GM12878 (cell line): ENCODE results near the gene RXFP4. TPM values are rescaled to one million over a fixed set of nuclear protein-coding genes. Genes with fewer than 3 reads are reported as not detected.

ENCODE experiments used
- ATAC-seq: fragments of 200-7000 bp; cut with Tn5 transposase; 3 replicates; pipeline ENCODE4 v1.9.1; 2020; ENCODE audit warnings: mild to moderate bottlenecking, moderate library complexity
- BruUV-seq: library from RNA; stranded (reverse); fragments of 400-500 nt; replicated peaks from 2 replicates; lab custom pipeline; 2021; lab: Mats Ljungman, UMichigan
- CTCF ChIA-PET: fragments of 300-600 bp; sonication (Branson Sonifier 250); formaldehyde crosslinking; extraction: SDS; loops from one replicate; lab custom pipeline; 2021; ENCODE audit warnings: inconsistent platforms; lab: Yijun Ruan, JAX
- POLR2A ChIA-PET: fragments of 350-600 bp; formaldehyde crosslinking; extraction: SDS; loops from one replicate; lab custom pipeline; 2021; ENCODE audit warnings: inconsistent platforms; lab: Charles Lee
- RAD21 ChIA-PET: fragments of 300-600 bp; sonication (Branson Sonifier 250); formaldehyde crosslinking; loops from one replicate; lab custom pipeline; 2023; ENCODE audit warnings: antibody characterized with exemption; ENCODE audit not compliant: unreplicated experiment; lab: Charles Lee
- SMC1A ChIA-PET: fragments of 300-600 bp; sonication (Branson Sonifier 250); formaldehyde crosslinking; loops from one replicate; lab custom pipeline; 2023; ENCODE audit not compliant: unreplicated experiment, uncharacterized antibody; lab: Charles Lee
- DNase-seq: peaks from one replicate; pipeline ENCODE4 v3.0.0-alpha.2; 2011; ENCODE audit warnings: low read depth, low spot score
- FAIRE-seq: peaks from 3 replicates; lab custom pipeline; 2011; peaks lifted over from hg19 to GRCh38; lab: Jason Lieb, UNC
- H2AFZ ChIP-seq: 2 replicates; pipeline ENCODE4 v1.6.0; 2011; ENCODE audit warnings: low read depth, low read length, control low read depth; ENCODE audit not compliant: control insufficient read depth
- H3K27ac ChIP-seq: 2 replicates; pipeline ENCODE4 v1.5.1; 2011; ENCODE audit warnings: control low read depth; ENCODE audit not compliant: control insufficient read depth, insufficient read depth
- H3K27me3 ChIP-seq, 2 experiments: replicated peaks in 1 of 2; 2 replicates each; pipeline versions ENCODE4 v1.6.0 to v1.6.1; 2011; ENCODE audit warnings: low read length in 1 of 2; ENCODE audit not compliant: control insufficient read depth in 2 of 2, insufficient read depth in 2 of 2
- H3K36me3 ChIP-seq, 2 experiments: 2 replicates each; pipeline ENCODE4 v1.5.1; 2011; ENCODE audit warnings: low read length in 1 of 2; ENCODE audit not compliant: control insufficient read depth in 2 of 2, insufficient read depth in 2 of 2
- H3K4me1 ChIP-seq: 2 replicates; pipeline ENCODE4 v1.6.1; 2011; ENCODE audit warnings: mild to moderate bottlenecking, low read length, moderate library complexity, mixed read lengths; ENCODE audit not compliant: control insufficient read depth, insufficient read depth
- H3K4me2 ChIP-seq: 2 replicates; pipeline ENCODE4 v1.6.0; 2011; ENCODE audit warnings: control low read depth; ENCODE audit not compliant: control insufficient read depth, insufficient read depth
- H3K4me3 ChIP-seq: fragments of 200-600 bp; sonication (generic); 2 replicates; pipeline ENCODE4 v1.5.1; 2016
- H3K79me2 ChIP-seq: 2 replicates; pipeline ENCODE4 v1.6.0; 2011; ENCODE audit warnings: low read length; ENCODE audit not compliant: control insufficient read depth, insufficient read depth
- H3K9ac ChIP-seq: 2 replicates; pipeline ENCODE4 v1.8.0; 2011; ENCODE audit warnings: low read length, control low read depth, mixed read lengths; ENCODE audit not compliant: control insufficient read depth, insufficient read depth
- H3K9me3 ChIP-seq: replicated peaks from 3 replicates; pipeline ENCODE4 v1.5.1; 2011; ENCODE audit warnings: mild to moderate bottlenecking, low read length; ENCODE audit not compliant: control insufficient read depth, insufficient read depth
- H4K20me1 ChIP-seq: 2 replicates; pipeline ENCODE4 v1.6.0; 2011; ENCODE audit not compliant: control insufficient read depth, insufficient read depth
- CHD2 ChIP-seq: IDR thresholded peaks from 2 replicates; pipeline ENCODE4 v1.6.1; 2011; ENCODE audit warnings: low read depth, low read length, improper control_type of control experiment, borderline replicate concordance
- CHD4 ChIP-seq: fragments of 200-600 bp; sonication (generic); IDR thresholded peaks from 2 replicates; pipeline ENCODE4 v1.6.1; 2016; ENCODE audit warnings: mild to moderate bottlenecking
- DPF2 ChIP-seq: fragments of 450-650 bp; IDR thresholded peaks from 2 replicates; pipeline ENCODE4 v1.6.1; 2017; ENCODE audit warnings: mild to moderate bottlenecking
- EED ChIP-seq: sonication (generic); IDR thresholded peaks from 2 replicates; pipeline ENCODE4 v1.6.1; 2016; ENCODE audit warnings: antibody characterized with exemption, low read depth
- IKZF1 ChIP-seq: fragments of 450-650 bp; conservative IDR thresholded peaks from 2 replicates; pipeline ENCODE4 v1.6.1; 2017; ENCODE audit warnings: antibody characterized with exemption, mild to moderate bottlenecking
- POLR2A ChIP-seq: IDR thresholded peaks from 2 replicates; pipeline ENCODE4 v1.6.1; 2011; ENCODE audit warnings: low read depth, mild to moderate bottlenecking, low read length
- RBBP5 ChIP-seq: fragments of 200-600 bp; sonication (generic); conservative IDR thresholded peaks from 2 replicates; pipeline ENCODE4 v1.6.1; 2016
- SMAD5 ChIP-seq: IDR thresholded peaks from 2 replicates; pipeline ENCODE4 v1.6.1; 2016; ENCODE audit warnings: antibody characterized with exemption, low read depth
- WRNIP1 ChIP-seq: IDR thresholded peaks from 2 replicates; pipeline ENCODE4 v1.6.1; 2011; ENCODE audit warnings: low read depth, low read length, improper control_type of control experiment, borderline replicate concordance
- ZNF207 ChIP-seq: fragments of 450-650 bp; IDR thresholded peaks from 2 replicates; pipeline ENCODE4 v1.6.1; 2014; ENCODE audit warnings: antibody characterized with exemption, mild to moderate bottlenecking, borderline replicate concordance
- WGBS: methylation state at CpG from one replicate; pipeline ENCODE4 v1.1.6; 2016; ENCODE audit warnings: low lambda C conversion rate; ENCODE audit not compliant: insufficient replicate concordance, insufficient coverage; ENCODE audit errors: missing lambda C conversion rate; 5-methylcytosine and 5-hydroxymethylcytosine counted together
- in situ Hi-C: fragments of 300-500 bp; cut with MboI; formaldehyde crosslinking; loops from 9 replicates; pipeline ENCODE4 v1.14.3; 2018; ENCODE audit warnings: mixed read lengths
- intact Hi-C: fragments of 100-400 bp; cut with micrococcal nuclease; formaldehyde crosslinking; loops from one replicate; pipeline ENCODE4 v1.14.2; 2022; ENCODE audit not compliant: unreplicated experiment
- polyA plus RNA-seq, 11 experiments: library from polyadenylated mRNA; depleted of rRNA in 4 of 11; unstranded in 6 of 11; stranded (reverse) in 5 of 11; fragments of >200 nt; fragmentation: Nextera tagmentation in 4 of 11; fragmentation: Illumina TruSeq in 1 of 11; extraction: Ambion mirVana in 4 of 11; extraction: Trizol in 1 of 11; gene quantifications; 1 replicate in 1 of 11; 2 replicates in 10 of 11; pipeline versions ENCODE4 v1.2.1 to v1.2.3, GENCODE V29; 2011 to 2016; ENCODE audit warnings: inconsistent platforms in 2 of 11, missing spikeins in 2 of 11, low read depth in 1 of 11
- total RNA-seq, 4 experiments: library from RNA; depleted of rRNA in 3 of 4; stranded (reverse); fragments of >200 nt in 3 of 4; fragmentation: Illumina TruSeq in 1 of 4; extraction: Trizol in 1 of 4; gene quantifications; 2 replicates each; pipeline versions ENCODE4 v1.2.1 to v1.2.3, GENCODE V29; 2013 to 2021
- TF ChIP-seq, protein P1 (sequence below): IDR thresholded peaks from 2 replicates; pipeline ENCODE4 v1.6.1; 2011; ENCODE audit warnings: low read depth, mild to moderate bottlenecking, low read length, moderate library complexity, borderline replicate concordance; ENCODE audit errors: extremely low read depth
- TF ChIP-seq, protein P2 (sequence below): fragments of 450-650 bp; formaldehyde crosslinking; IDR thresholded peaks from 2 replicates; pipeline ENCODE4 v1.4.0; 2020; ENCODE audit warnings: mild to moderate bottlenecking, moderate library complexity
- TF ChIP-seq, protein P3 (sequence below): IDR thresholded peaks from 2 replicates; pipeline ENCODE4 v1.6.1; 2011; ENCODE audit warnings: mild to moderate bottlenecking, low read depth, low read length, moderate library complexity; ENCODE audit not compliant: insufficient replicate concordance
- TF ChIP-seq, protein P4 (sequence below): fragments of 450-650 bp; IDR thresholded peaks from 2 replicates; pipeline ENCODE4 v1.6.1; 2016; ENCODE audit warnings: mild to moderate bottlenecking
- TF ChIP-seq, protein P5 (sequence below): fragments of 450-650 bp; IDR thresholded peaks from 2 replicates; pipeline ENCODE4 v1.6.1; 2017; ENCODE audit warnings: borderline replicate concordance

Gene RXFP4
- total and polyA plus RNA-seq, 10 of the 15 experiments (the other 5 are each of a cell fraction or from before 2014, with no cell fraction given), result 0.10 to 0.40 (median 0.39) TPM; not detected in 7

DNA sequence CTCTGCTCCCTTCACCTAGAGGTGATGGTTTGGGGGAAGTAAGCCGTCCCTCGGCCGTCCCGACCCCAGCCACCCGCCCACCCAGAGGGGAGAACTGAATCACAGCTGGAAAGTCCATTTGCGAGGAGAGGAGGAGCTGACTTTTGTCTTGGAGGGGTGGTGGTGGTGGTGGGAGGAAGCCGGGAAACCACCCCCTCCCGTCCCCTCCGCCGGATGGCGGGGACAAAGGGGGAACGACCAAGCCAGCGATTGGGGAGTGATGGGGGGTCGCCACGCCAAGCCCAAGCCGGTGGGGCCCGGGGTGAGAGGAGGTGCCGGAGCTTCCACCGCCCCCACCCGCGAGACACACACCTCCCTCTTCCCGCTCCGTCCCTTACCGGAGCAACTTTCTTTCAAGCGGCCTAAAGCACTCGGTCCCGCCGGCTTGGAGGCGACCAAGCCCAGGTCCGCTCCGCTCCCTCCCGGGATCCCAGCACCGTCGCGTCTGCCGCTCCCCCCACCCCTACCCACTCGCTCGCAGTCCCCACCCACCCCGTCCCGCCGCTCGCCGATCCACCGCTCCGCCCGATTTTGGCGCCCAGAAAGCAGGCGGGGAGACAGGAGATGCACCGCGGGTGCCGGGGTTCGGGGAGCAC is 36.4 kb downstream of the RXFP4 start:
- in situ Hi-C loops, result no loop called here
- Histone ChIP-seq H2AFZ (peak overlapping the region; percentile 30; the same call in 1 of the 2 replicates), H3K36me3 (peaks cover 0 to 2% of the 10 kb centered on the region in 2 experiments; a peak in 1 of 4 replicates), H3K4me2 (peak overlapping the region; percentile 86), H3K9me3 (no peaks in the 10 kb centered on the region), H4K20me1 (peaks cover 4% of the 10 kb centered on the region; the same call in 1 of the 2 replicates), H3K4me3 (peak overlapping the region; percentile 100), H3K9ac (peak overlapping the region; percentile 95), H3K27me3 (no peaks in the 10 kb centered on the region), H3K79me2 (peaks cover 88% of the 10 kb centered on the region), H3K4me1 (peaks cover 25% of the 10 kb centered on the region), H3K27ac (peak overlapping the region; percentile 97)
- SMC1A ChIA-PET, result interaction anchor here (1.2 to 16.7 kb wide), 14 partner anchors 8 to 447 kb away, joined by 3 to 229 read pairs (median 8); partner anchors contain the start of genes KHDC4, RXFP4 and SYT11
- POLR2A ChIA-PET, result interaction anchor here (0.6 to 14.9 kb wide), 13 partner anchors 10 to 148 kb away, joined by 3 to 273 read pairs (median 15); partner anchors contain the start of genes GON4L, KHDC4, RXFP4 and SYT11
- WGBS, result 1% methylated on average over 28 of the region's 52 CpGs
- CTCF ChIA-PET, result interaction anchor here (0.7 to 14.7 kb wide), 16 partner anchors 10 to 89 kb away, joined by 3 to 227 read pairs (median 6); partner anchors contain the start of genes KHDC4 and RXFP4
- RAD21 ChIA-PET, result interaction anchor here (0.6 to 14.4 kb wide), 18 partner anchors 10 to 174 kb away, joined by 3 to 214 read pairs (median 6); partner anchors contain the start of genes KHDC4, RXFP4 and SYT11
- FAIRE-seq, result no peak
- BruUV-seq, result no TSS peak
- DNase-seq, result no peak
- peak; percentile 15 for ATAC-seq
- intact Hi-C loops, result loop anchor here (2.0 to 5.0 kb wide), 4 partner anchors 19 to 74 kb away; partner anchors contain the start of genes LAMTOR2 and UBQLN4
- TF ChIP-seq POLR2A (no peak), SMAD5 (no peak; the same call in 1 of the 2 replicates), WRNIP1 (no peak), CHD2 (no peak), RBBP5 (no peak), IKZF1 (peak; percentile 66), DPF2 (0 out of 2 replicates have a peak, but pooled peaks have one; percentile 48), ZNF207 (no peak), EED (peak; percentile 41; the same call in 1 of the 2 replicates), CHD4 (no peak)
- TF ChIP-seq, protein P1, sequence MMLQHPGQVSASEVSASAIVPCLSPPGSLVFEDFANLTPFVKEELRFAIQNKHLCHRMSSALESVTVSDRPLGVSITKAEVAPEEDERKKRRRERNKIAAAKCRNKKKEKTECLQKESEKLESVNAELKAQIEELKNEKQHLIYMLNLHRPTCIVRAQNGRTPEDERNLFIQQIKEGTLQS, result no peak
- TF ChIP-seq, protein P2, sequence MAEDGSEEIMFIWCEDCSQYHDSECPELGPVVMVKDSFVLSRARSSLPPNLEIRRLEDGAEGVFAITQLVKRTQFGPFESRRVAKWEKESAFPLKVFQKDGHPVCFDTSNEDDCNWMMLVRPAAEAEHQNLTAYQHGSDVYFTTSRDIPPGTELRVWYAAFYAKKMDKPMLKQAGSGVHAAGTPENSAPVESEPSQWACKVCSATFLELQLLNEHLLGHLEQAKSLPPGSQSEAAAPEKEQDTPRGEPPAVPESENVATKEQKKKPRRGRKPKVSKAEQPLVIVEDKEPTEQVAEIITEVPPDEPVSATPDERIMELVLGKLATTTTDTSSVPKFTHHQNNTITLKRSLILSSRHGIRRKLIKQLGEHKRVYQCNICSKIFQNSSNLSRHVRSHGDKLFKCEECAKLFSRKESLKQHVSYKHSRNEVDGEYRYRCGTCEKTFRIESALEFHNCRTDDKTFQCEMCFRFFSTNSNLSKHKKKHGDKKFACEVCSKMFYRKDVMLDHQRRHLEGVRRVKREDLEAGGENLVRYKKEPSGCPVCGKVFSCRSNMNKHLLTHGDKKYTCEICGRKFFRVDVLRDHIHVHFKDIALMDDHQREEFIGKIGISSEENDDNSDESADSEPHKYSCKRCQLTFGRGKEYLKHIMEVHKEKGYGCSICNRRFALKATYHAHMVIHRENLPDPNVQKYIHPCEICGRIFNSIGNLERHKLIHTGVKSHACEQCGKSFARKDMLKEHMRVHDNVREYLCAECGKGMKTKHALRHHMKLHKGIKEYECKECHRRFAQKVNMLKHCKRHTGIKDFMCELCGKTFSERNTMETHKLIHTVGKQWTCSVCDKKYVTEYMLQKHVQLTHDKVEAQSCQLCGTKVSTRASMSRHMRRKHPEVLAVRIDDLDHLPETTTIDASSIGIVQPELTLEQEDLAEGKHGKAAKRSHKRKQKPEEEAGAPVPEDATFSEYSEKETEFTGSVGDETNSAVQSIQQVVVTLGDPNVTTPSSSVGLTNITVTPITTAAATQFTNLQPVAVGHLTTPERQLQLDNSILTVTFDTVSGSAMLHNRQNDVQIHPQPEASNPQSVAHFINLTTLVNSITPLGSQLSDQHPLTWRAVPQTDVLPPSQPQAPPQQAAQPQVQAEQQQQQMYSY (CRISPR knock-in tag), result no peak
- TF ChIP-seq, protein P3, sequence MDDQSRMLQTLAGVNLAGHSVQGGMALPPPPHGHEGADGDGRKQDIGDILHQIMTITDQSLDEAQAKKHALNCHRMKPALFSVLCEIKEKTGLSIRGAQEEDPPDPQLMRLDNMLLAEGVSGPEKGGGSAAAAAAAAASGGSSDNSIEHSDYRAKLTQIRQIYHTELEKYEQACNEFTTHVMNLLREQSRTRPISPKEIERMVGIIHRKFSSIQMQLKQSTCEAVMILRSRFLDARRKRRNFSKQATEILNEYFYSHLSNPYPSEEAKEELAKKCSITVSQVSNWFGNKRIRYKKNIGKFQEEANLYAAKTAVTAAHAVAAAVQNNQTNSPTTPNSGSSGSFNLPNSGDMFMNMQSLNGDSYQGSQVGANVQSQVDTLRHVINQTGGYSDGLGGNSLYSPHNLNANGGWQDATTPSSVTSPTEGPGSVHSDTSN, result no peak
- TF ChIP-seq, protein P4, sequence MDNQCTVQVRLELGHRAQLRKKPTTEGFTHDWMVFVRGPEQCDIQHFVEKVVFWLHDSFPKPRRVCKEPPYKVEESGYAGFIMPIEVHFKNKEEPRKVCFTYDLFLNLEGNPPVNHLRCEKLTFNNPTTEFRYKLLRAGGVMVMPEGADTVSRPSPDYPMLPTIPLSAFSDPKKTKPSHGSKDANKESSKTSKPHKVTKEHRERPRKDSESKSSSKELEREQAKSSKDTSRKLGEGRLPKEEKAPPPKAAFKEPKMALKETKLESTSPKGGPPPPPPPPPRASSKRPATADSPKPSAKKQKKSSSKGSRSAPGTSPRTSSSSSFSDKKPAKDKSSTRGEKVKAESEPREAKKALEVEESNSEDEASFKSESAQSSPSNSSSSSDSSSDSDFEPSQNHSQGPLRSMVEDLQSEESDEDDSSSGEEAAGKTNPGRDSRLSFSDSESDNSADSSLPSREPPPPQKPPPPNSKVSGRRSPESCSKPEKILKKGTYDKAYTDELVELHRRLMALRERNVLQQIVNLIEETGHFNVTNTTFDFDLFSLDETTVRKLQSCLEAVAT, result no peak; the same call in 1 of the 2 replicates
- TF ChIP-seq, protein P5, sequence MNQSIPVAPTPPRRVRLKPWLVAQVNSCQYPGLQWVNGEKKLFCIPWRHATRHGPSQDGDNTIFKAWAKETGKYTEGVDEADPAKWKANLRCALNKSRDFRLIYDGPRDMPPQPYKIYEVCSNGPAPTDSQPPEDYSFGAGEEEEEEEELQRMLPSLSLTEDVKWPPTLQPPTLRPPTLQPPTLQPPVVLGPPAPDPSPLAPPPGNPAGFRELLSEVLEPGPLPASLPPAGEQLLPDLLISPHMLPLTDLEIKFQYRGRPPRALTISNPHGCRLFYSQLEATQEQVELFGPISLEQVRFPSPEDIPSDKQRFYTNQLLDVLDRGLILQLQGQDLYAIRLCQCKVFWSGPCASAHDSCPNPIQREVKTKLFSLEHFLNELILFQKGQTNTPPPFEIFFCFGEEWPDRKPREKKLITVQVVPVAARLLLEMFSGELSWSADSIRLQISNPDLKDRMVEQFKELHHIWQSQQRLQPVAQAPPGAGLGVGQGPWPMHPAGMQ, result no peak
